HG02610 (cell line): ENCODE data around the gene SIX2.

ENCODE experiments used
- ATAC-seq: cut with Tn5 transposase; IDR thresholded peaks from one replicate; pipeline ENCODE4 v1.9.1; 2021; ENCODE audit warnings: mild to moderate bottlenecking, moderate library complexity; ENCODE audit not compliant: unreplicated experiment

SIX2 gene

GRCh38 chr2:45020439-45020838 lies 11.2 kb upstream of the SIX2 start:
- ATAC-seq = no peak

GRCh38 chr2:45018023-45018422 lies 8.8 kb upstream of the SIX2 start:
- ATAC-seq = no peak

- ATAC-seq = no peak
These were observed 5.6 kb upstream of the SIX2 start for GRCh38 chr2:45014831-45015230.

GRCh38 chr2:45014016-45014702 lies 4.9 kb upstream of the SIX2 start:
- peak; percentile 49 for ATAC-seq

GRCh38 chr2:45013229-45014015 lies 4.2 kb upstream of the SIX2 start:
- no peak for ATAC-seq

- ATAC-seq = no peak
These were observed 3.5 kb upstream of the SIX2 start for GRCh38 chr2:45012733-45013132.

- no peak for ATAC-seq
These were observed 2.7 kb upstream of the SIX2 start for GRCh38 chr2:45011621-45012602.

GRCh38 chr2:45011121-45011520 lies 1.9 kb upstream of the SIX2 start:
- ATAC-seq = no peak

- no peak for ATAC-seq
These were observed 1.4 kb upstream of the SIX2 start for GRCh38 chr2:45010702-45011012.

- no peak for ATAC-seq
These were observed 863 bp upstream of the SIX2 start for GRCh38 chr2:45009928-45010701.

GRCh38 chr2:45008296-45009129 lies 739 bp downstream of the SIX2 start:
- ATAC-seq = no peak

GRCh38 chr2:45007961-45008295 lies 1.3 kb downstream of the SIX2 start:
- ATAC-seq = no peak

GRCh38 chr2:45006942-45007287 lies 2.3 kb downstream of the SIX2 start:
- ATAC-seq = no peak

- no peak for ATAC-seq
These were observed 3.0 kb downstream of the SIX2 start for GRCh38 chr2:45006041-45006941.

GRCh38 chr2:45005261-45006002 lies 3.8 kb downstream of the SIX2 start:
- no peak for ATAC-seq

- no peak for ATAC-seq
These were observed 4.6 kb downstream of the SIX2 start for GRCh38 chr2:45004562-45005191.

GRCh38 chr2:45003579-45004551 lies 5.4 kb downstream of the SIX2 start:
- no peak for ATAC-seq
